ENCODE data around the gene GBX1. TPM values are rescaled to one million over a fixed set of nuclear protein-coding genes. Genes with fewer than 3 reads are reported as not detected.

The GBX1 gene
- total RNA-seq, 1 experiment from 2014 or later = not detected

DNA sequence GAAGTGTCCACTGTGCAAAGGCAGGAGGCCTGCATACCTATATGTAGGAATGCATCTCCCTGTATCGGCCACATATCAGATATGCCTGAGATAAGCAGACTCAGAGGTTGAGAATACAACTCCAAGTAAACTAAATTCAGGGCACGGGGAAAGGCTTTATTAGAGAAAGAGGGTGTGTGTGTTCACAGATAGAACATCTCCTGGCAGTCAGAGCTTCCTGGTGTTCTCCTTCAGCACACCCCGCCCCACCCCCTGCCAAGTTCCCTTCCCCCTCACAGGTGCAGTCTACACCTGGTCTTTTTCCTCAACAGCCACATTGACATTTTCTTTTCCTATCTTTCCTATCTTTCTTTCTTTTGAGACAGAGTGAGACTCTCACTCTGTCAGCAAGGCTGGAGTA, 17.1 kb downstream of the GBX1 start:
- no peaks in the 10 kb centered on the region for H3K9me3 Mint-ChIP-seq
- POLR2A ChIA-PET = interaction anchor here (1.0 kb wide), 1 partner anchor 12 kb away, joined by 3 read pairs; no protein-coding TSS in a partner anchor
- DNase-seq (ENCODE audit: low spot score) = no peak
- H3K36me3 Mint-ChIP-seq = no peaks in the 10 kb centered on the region
- H3K4me3 Mint-ChIP-seq = no peak overlapping the region
- peaks cover 17% of the 10 kb centered on the region for H3K4me1 Mint-ChIP-seq
- H3K27ac Mint-ChIP-seq = no peak overlapping the region
- TF ChIP-seq ETV6 (CRISPR knock-in tag; IDR thresholded peaks at IDR 0.05) (no peak), RELA (CRISPR knock-in tag; IDR thresholded peaks at IDR 0.05; ENCODE audit: borderline replicate concordance) (no peak), ZNF671 (CRISPR knock-in tag; IDR thresholded peaks at IDR 0.05) (no peak)
- CTCF ChIA-PET = interaction anchor here (0.7 to 5.6 kb wide), 4 partner anchors 12 to 142 kb away, joined by 3 to 25 read pairs (median 4); partner anchors contain the start of gene GBX1
- peaks cover 10% of the 10 kb centered on the region for H3K27me3 Mint-ChIP-seq (ENCODE audit: low read depth)
- ATAC-seq = no peak

DNA sequence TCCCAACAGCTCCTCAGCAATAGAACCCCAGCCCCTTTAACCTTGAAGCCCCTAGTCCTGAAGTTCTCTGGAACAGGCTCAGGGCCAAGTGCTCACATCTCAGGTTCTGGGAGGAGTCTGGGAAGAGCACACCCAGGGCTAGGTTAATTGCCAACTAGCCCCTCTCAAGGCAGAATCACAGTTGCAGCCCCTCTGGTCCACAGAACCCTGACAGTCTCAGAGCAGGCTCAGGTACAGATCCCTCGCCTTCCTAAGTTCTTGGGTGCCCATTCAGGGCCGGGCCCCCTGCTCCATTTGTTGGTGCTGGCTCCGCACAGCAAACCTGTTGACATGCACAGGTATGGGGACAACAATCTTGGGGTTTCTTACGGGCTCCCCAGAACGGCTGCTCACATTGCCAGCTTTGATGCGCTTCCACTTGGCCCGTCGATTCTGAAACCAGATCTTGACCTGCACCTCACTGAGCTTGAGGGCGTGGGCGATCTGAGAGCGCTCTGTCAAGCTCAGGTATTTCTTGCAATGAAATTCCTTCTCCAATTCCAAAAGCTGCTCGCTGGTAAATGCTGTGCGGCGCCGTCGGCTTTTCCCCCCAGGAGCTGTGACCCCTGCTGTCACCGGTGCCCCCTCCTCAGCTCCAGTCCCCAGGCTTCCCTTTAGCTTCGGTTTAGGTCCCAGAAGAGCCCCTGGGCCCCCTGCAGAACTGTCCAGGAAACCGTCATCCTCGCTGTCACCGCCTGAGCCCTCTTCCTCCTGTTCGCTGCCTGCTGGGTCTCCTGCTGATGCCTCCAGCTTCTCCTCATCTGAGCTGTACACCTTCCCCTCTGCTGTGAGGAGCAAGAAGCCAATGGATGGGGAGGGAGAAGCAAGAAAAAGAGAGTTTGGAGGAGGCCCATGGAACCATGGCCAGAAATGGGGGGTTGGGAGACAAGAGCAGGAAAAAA, 18.9 kb downstream of the GBX1 start:
- no peaks in the 10 kb centered on the region for H3K9me3 Mint-ChIP-seq
- CTCF ChIA-PET = interaction anchor here (0.7 to 5.6 kb wide), 5 partner anchors 10 to 95 kb away, joined by 3 to 25 read pairs (median 7); partner anchors contain the start of gene GBX1
- POLR2A ChIA-PET = interaction anchor here (1.0 to 1.5 kb wide), 2 partner anchors 10 to 79 kb away, joined by 3 to 5 read pairs; partner anchors contain the start of gene ABCF2
- DNase-seq (ENCODE audit: low spot score) = no peak
- ATAC-seq = no peak
- peaks cover 8% of the 10 kb centered on the region for H3K36me3 Mint-ChIP-seq
- H3K27me3 Mint-ChIP-seq (ENCODE audit: low read depth) = peaks cover 6% of the 10 kb centered on the region
- H3K27ac Mint-ChIP-seq = no peak overlapping the region
- H3K4me1 Mint-ChIP-seq = peaks cover 21% of the 10 kb centered on the region
- no peak for TF ChIP-seq NR3C1 (CRISPR knock-in tag; conservative IDR thresholded peaks at IDR 0.05; ENCODE audit: low read depth)
- TF ChIP-seq SP1 (CRISPR knock-in tag; conservative IDR thresholded peaks at IDR 0.05) = no peak
- no peak for TF ChIP-seq ATF1 (CRISPR knock-in tag; IDR thresholded peaks at IDR 0.05)
- TF ChIP-seq HMGA2 (CRISPR knock-in tag; IDR thresholded peaks at IDR 0.05) = no peak
- TF ChIP-seq, protein P1, sequence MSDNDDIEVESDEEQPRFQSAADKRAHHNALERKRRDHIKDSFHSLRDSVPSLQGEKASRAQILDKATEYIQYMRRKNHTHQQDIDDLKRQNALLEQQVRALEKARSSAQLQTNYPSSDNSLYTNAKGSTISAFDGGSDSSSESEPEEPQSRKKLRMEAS (CRISPR knock-in tag; IDR thresholded peaks at IDR 0.05) = no peak
- TF ChIP-seq, protein P2, sequence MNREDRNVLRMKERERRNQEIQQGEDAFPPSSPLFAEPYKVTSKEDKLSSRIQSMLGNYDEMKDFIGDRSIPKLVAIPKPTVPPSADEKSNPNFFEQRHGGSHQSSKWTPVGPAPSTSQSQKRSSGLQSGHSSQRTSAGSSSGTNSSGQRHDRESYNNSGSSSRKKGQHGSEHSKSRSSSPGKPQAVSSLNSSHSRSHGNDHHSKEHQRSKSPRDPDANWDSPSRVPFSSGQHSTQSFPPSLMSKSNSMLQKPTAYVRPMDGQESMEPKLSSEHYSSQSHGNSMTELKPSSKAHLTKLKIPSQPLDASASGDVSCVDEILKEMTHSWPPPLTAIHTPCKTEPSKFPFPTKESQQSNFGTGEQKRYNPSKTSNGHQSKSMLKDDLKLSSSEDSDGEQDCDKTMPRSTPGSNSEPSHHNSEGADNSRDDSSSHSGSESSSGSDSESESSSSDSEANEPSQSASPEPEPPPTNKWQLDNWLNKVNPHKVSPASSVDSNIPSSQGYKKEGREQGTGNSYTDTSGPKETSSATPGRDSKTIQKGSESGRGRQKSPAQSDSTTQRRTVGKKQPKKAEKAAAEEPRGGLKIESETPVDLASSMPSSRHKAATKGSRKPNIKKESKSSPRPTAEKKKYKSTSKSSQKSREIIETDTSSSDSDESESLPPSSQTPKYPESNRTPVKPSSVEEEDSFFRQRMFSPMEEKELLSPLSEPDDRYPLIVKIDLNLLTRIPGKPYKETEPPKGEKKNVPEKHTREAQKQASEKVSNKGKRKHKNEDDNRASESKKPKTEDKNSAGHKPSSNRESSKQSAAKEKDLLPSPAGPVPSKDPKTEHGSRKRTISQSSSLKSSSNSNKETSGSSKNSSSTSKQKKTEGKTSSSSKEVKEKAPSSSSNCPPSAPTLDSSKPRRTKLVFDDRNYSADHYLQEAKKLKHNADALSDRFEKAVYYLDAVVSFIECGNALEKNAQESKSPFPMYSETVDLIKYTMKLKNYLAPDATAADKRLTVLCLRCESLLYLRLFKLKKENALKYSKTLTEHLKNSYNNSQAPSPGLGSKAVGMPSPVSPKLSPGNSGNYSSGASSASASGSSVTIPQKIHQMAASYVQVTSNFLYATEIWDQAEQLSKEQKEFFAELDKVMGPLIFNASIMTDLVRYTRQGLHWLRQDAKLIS (CRISPR knock-in tag; IDR thresholded peaks at IDR 0.05; ENCODE audit: borderline replicate concordance) = no peak
- TF ChIP-seq ETV6 (CRISPR knock-in tag; IDR thresholded peaks at IDR 0.05) = no peak
- TF ChIP-seq, protein P3, sequence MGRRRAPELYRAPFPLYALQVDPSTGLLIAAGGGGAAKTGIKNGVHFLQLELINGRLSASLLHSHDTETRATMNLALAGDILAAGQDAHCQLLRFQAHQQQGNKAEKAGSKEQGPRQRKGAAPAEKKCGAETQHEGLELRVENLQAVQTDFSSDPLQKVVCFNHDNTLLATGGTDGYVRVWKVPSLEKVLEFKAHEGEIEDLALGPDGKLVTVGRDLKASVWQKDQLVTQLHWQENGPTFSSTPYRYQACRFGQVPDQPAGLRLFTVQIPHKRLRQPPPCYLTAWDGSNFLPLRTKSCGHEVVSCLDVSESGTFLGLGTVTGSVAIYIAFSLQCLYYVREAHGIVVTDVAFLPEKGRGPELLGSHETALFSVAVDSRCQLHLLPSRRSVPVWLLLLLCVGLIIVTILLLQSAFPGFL (CRISPR knock-in tag; IDR thresholded peaks at IDR 0.05; ENCODE audit: borderline replicate concordance) = no peak
- TF ChIP-seq, protein P4, sequence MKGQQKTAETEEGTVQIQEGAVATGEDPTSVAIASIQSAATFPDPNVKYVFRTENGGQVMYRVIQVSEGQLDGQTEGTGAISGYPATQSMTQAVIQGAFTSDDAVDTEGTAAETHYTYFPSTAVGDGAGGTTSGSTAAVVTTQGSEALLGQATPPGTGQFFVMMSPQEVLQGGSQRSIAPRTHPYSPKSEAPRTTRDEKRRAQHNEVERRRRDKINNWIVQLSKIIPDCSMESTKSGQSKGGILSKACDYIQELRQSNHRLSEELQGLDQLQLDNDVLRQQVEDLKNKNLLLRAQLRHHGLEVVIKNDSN (CRISPR knock-in tag; IDR thresholded peaks at IDR 0.05) = no peak
- TF ChIP-seq GABPB1 (CRISPR knock-in tag; IDR thresholded peaks at IDR 0.05) = no peak
- TF ChIP-seq ELF4 (CRISPR knock-in tag; IDR thresholded peaks at IDR 0.05; ENCODE audit: low read depth) = no peak
- TF ChIP-seq, protein P5, sequence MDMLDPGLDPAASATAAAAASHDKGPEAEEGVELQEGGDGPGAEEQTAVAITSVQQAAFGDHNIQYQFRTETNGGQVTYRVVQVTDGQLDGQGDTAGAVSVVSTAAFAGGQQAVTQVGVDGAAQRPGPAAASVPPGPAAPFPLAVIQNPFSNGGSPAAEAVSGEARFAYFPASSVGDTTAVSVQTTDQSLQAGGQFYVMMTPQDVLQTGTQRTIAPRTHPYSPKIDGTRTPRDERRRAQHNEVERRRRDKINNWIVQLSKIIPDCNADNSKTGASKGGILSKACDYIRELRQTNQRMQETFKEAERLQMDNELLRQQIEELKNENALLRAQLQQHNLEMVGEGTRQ (CRISPR knock-in tag; IDR thresholded peaks at IDR 0.05) = no peak
- TF ChIP-seq, protein P6, sequence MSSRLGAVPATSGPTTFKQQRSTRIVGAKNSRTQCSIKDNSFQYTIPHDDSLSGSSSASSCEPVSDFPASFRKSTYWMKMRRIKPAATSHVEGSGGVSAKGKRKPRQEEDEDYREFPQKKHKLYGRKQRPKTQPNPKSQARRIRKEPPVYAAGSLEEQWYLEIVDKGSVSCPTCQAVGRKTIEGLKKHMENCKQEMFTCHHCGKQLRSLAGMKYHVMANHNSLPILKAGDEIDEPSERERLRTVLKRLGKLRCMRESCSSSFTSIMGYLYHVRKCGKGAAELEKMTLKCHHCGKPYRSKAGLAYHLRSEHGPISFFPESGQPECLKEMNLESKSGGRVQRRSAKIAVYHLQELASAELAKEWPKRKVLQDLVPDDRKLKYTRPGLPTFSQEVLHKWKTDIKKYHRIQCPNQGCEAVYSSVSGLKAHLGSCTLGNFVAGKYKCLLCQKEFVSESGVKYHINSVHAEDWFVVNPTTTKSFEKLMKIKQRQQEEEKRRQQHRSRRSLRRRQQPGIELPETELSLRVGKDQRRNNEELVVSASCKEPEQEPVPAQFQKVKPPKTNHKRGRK (CRISPR knock-in tag; IDR thresholded peaks at IDR 0.05; ENCODE audit: borderline replicate concordance) = no peak
- TF ChIP-seq ZNF263 (CRISPR knock-in tag; IDR thresholded peaks at IDR 0.05; ENCODE audit: low read depth) = no peak
- no peak for TF ChIP-seq EMX1 (CRISPR knock-in tag; IDR thresholded peaks at IDR 0.05)
- TF ChIP-seq, protein P7, sequence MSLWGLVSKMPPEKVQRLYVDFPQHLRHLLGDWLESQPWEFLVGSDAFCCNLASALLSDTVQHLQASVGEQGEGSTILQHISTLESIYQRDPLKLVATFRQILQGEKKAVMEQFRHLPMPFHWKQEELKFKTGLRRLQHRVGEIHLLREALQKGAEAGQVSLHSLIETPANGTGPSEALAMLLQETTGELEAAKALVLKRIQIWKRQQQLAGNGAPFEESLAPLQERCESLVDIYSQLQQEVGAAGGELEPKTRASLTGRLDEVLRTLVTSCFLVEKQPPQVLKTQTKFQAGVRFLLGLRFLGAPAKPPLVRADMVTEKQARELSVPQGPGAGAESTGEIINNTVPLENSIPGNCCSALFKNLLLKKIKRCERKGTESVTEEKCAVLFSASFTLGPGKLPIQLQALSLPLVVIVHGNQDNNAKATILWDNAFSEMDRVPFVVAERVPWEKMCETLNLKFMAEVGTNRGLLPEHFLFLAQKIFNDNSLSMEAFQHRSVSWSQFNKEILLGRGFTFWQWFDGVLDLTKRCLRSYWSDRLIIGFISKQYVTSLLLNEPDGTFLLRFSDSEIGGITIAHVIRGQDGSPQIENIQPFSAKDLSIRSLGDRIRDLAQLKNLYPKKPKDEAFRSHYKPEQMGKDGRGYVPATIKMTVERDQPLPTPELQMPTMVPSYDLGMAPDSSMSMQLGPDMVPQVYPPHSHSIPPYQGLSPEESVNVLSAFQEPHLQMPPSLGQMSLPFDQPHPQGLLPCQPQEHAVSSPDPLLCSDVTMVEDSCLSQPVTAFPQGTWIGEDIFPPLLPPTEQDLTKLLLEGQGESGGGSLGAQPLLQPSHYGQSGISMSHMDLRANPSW (CRISPR knock-in tag; conservative IDR thresholded peaks at IDR 0.05; ENCODE audit: low read depth) = no peak
- no peak overlapping the region for H3K4me3 Mint-ChIP-seq
